ENCODE measurements around the gene PIK3C2G. TPM values are rescaled to one million over a fixed set of nuclear protein-coding genes. Genes with fewer than 3 reads are reported as not detected.

The PIK3C2G gene
- total and polyA plus RNA-seq, 2 of the 4 experiments (the other 2 are of a cell fraction) = not detected

- no peak for ATAC-seq (ENCODE audit: low read depth)
- Histone ChIP-seq H4K8ac (ENCODE audit: low read depth in 2 of 2, low read length in 2 of 2) (no peak overlapping the region), H3K9ac (ENCODE audit: low read depth, low read length) (no peak overlapping the region), H3K4ac (ENCODE audit: low read depth, low read length) (no peak overlapping the region), H3K4me2 (ENCODE audit: low read depth, low read length) (no peak overlapping the region), H2BK20ac (ENCODE audit: low read depth, low read length) (no peak overlapping the region), H2BK15ac (ENCODE audit: low read depth, low read length) (no peak overlapping the region), H2BK120ac (ENCODE audit: low read depth, low read length) (no peak overlapping the region), H2AK9ac (replicated peaks; ENCODE audit: low read depth, low read length, poor library complexity) (no peak overlapping the region), H2BK5ac (ENCODE audit: low read depth, low read length, poor library complexity, severe bottlenecking) (no peak overlapping the region), H3K79me1 (ENCODE audit: low read depth in 1 of 2, low read length in 2 of 2) (no peaks in the 10 kb centered on the region), H2AK5ac (ENCODE audit: low read depth, low read length) (no peak overlapping the region), H4K5ac (ENCODE audit: low read depth, low read length) (no peak overlapping the region), H3K9me1 (ENCODE audit: insufficient read depth, low read length) (no peaks in the 10 kb centered on the region), H3K9me3 (ENCODE audit: control insufficient read depth, insufficient read depth, low read length) (no peaks in the 10 kb centered on the region), H3K4me1 (ENCODE audit: control insufficient read depth, insufficient read depth, low read length) (peaks cover 3% of the 10 kb centered on the region; the same call in 1 of the 2 replicates), H3K4me3 (ENCODE audit: insufficient read depth, low read depth, low read length) (no peak overlapping the region), H3K14ac (replicated peaks; ENCODE audit: low read depth, low read length) (no peak overlapping the region), H4K20me1 (ENCODE audit: insufficient read depth, low read length) (no peaks in the 10 kb centered on the region), H3K56ac (ENCODE audit: extremely low read depth, insufficient read depth, low read length) (no peak overlapping the region), H2AFZ (replicated peaks; ENCODE audit: low read length, poor library complexity) (no peak overlapping the region), H3K36me3 (ENCODE audit: control insufficient read depth, insufficient read depth, low read length) (no peaks in the 10 kb centered on the region), H3K27ac (ENCODE audit: insufficient read depth, low read length) (no peak overlapping the region), H4K91ac (ENCODE audit: insufficient read depth, low read depth, low read length) (no peak overlapping the region), H3K18ac (ENCODE audit: low read depth, low read length) (no peak overlapping the region), H3K27me3 (ENCODE audit: control insufficient read depth, insufficient read depth, low read length) (no peaks in the 10 kb centered on the region), H3K23ac (ENCODE audit: low read depth, low read length) (no peak overlapping the region)
- WGBS, 2 experiments (ENCODE audit: extremely low coverage in 2 of 2, insufficient read length in 1 of 2) = 63% methylated on average over 1 of the region's 3 CpGs; no CpG with 5 or more reads in 1 of the 2 experiments
- in situ Hi-C loops (cut with MboI; ENCODE audit: low sequenced_read_pairs) (no loop called here), intact Hi-C loops (cut with micrococcal nuclease) (no loop called here), dilution Hi-C loops (cut with HindIII; ENCODE audit: low sequenced_read_pairs, unreplicated experiment) (no loop called here)
- CTCF ChIA-PET = interaction anchor here (1.9 kb wide), 1 partner anchor 8 kb away, joined by 7 read pairs; no protein-coding TSS in a partner anchor
- TF ChIP-seq MAFK (IDR thresholded peaks at IDR 0.05; ENCODE audit: low read depth, low read length) (no peak), BHLHE40 (IDR thresholded peaks at IDR 0.05; ENCODE audit: low read depth, low read length) (no peak), CEBPB (IDR thresholded peaks at IDR 0.05; ENCODE audit: low read depth, low read length) (no peak), FOS (IDR thresholded peaks at IDR 0.05; ENCODE audit: low read depth, low read length) (no peak), CHD1 (IDR thresholded peaks at IDR 0.05; ENCODE audit: low read depth, low read length) (no peak), NFE2L2 (IDR thresholded peaks at IDR 0.05; ENCODE audit: low read depth, low read length) (no peak), RCOR1 (IDR thresholded peaks at IDR 0.05; ENCODE audit: insufficient replicate concordance, low read length) (no peak), SMC3 (IDR thresholded peaks at IDR 0.05; ENCODE audit: low read depth, low read length) (no peak), POLR2A (IDR thresholded peaks at IDR 0.05; ENCODE audit: low read depth, low read length) (no peak)
- POLR2A ChIA-PET (ENCODE audit: unreplicated experiment) = no interaction called here
- DNase-seq = no peak
- BruUV-seq (replicated peaks) = no TSS peak
These were observed 290.4 kb downstream of the PIK3C2G start for GRCh38 chr12:18551701-18552100.

All from IMR-90 (cell line).